ENCODE data around the gene VILL.

Gene VILL

GRCh38 chr3:37956723-37957538 lies 33.7 kb upstream of the VILL start:
- Histone ChIP-seq H3K36me3 (no peaks in the 10 kb centered on the region), H3K9me3 (no peaks in the 10 kb centered on the region), H3K4me3 (ENCODE audit: low read depth in 1 of 2, low read length in 1 of 2) (peak overlapping the region in 1 of 2 experiments; percentile 8), H3K27me3 (no peaks in the 10 kb centered on the region), H3K27ac (peak overlapping the region; percentile 82), H3K4me1 (ENCODE audit: control insufficient read depth in 1 of 2, insufficient read depth in 1 of 2, low read depth in 1 of 2, low read length in 1 of 2) (peaks cover 26 to 28% of the 10 kb centered on the region in 2 experiments)
- no peak for TF ChIP-seq CTCF (IDR thresholded peaks at IDR 0.05)

GRCh38 chr3:37957539-37957936 lies 33.0 kb upstream of the VILL start:
- no peaks in the 10 kb centered on the region for H3K9me3 ChIP-seq
- TF ChIP-seq CTCF (IDR thresholded peaks at IDR 0.05) = no peak
- H3K4me1 ChIP-seq (ENCODE audit: control insufficient read depth in 1 of 2, insufficient read depth in 1 of 2, low read depth in 1 of 2, low read length in 1 of 2) = peaks cover 26 to 28% of the 10 kb centered on the region in 2 experiments
- H3K27me3 ChIP-seq = no peaks in the 10 kb centered on the region
- peak overlapping the region; percentile 82 for H3K27ac ChIP-seq
- no peak overlapping the region for H3K4me3 ChIP-seq (ENCODE audit: low read depth in 1 of 2, low read length in 1 of 2)
- H3K36me3 ChIP-seq = no peaks in the 10 kb centered on the region

- no peak overlapping the region for H3K27ac ChIP-seq
- H3K4me1 ChIP-seq (ENCODE audit: control insufficient read depth in 1 of 2, insufficient read depth in 1 of 2, low read depth in 1 of 2, low read length in 1 of 2) = peaks cover 11 to 14% of the 10 kb centered on the region in 2 experiments
- H3K27me3 ChIP-seq = no peaks in the 10 kb centered on the region
- H3K9me3 ChIP-seq = no peaks in the 10 kb centered on the region
- H3K36me3 ChIP-seq = no peaks in the 10 kb centered on the region
- TF ChIP-seq CTCF (IDR thresholded peaks at IDR 0.05) = no peak
- no peak overlapping the region for H3K4me3 ChIP-seq (ENCODE audit: low read depth in 1 of 2, low read length in 1 of 2)
These were observed 28.8 kb upstream of the VILL start for GRCh38 chr3:37961622-37962431.

- Histone ChIP-seq H3K27ac (no peak overlapping the region), H3K4me3 (ENCODE audit: low read depth in 1 of 2, low read length in 1 of 2) (no peak overlapping the region), H3K9me3 (no peaks in the 10 kb centered on the region), H3K36me3 (no peaks in the 10 kb centered on the region), H3K27me3 (no peaks in the 10 kb centered on the region), H3K4me1 (ENCODE audit: control insufficient read depth in 1 of 2, insufficient read depth in 1 of 2, low read depth in 1 of 2, low read length in 1 of 2) (peaks cover 0 to 2% of the 10 kb centered on the region in 2 experiments)
- no peak for TF ChIP-seq CTCF (IDR thresholded peaks at IDR 0.05)
These were observed 27.6 kb upstream of the VILL start for GRCh38 chr3:37963016-37963415.

GRCh38 chr3:37963635-37964034 lies 27.0 kb upstream of the VILL start:
- Histone ChIP-seq H3K9me3 (no peaks in the 10 kb centered on the region), H3K36me3 (no peaks in the 10 kb centered on the region), H3K27ac (no peak overlapping the region), H3K27me3 (no peaks in the 10 kb centered on the region), H3K4me1 (ENCODE audit: control insufficient read depth in 1 of 2, insufficient read depth in 1 of 2, low read depth in 1 of 2, low read length in 1 of 2) (no peaks in the 10 kb centered on the region), H3K4me3 (ENCODE audit: low read depth in 1 of 2, low read length in 1 of 2) (no peak overlapping the region)
- no peak for TF ChIP-seq CTCF (IDR thresholded peaks at IDR 0.05)

Data from neutrophil (primary cell).